Caco-2 (cell line): Measurements from ENCODE around the gene CFAP92. TPM values are rescaled to one million over a fixed set of nuclear protein-coding genes. Genes with fewer than 3 reads are reported as not detected.

Source experiments
- BruUV-seq: library from RNA; stranded (reverse); fragments of 400-500 nt; replicated peaks from 2 replicates; lab custom pipeline; 2021; lab: Mats Ljungman, UMichigan
- CTCF ChIA-PET: fragments of 300-600 bp; sonication (Branson Sonifier 250); formaldehyde crosslinking; loops from one replicate; lab custom pipeline; 2022; ENCODE audit warnings: antibody characterized with exemption; lab: Charles Lee
- POLR2A ChIA-PET: fragments of 300-600 bp; sonication (Branson Sonifier 250); formaldehyde crosslinking; loops from one replicate; lab custom pipeline; 2022; ENCODE audit warnings: antibody characterized with exemption; lab: Charles Lee
- DNase-seq, 2 experiments: peaks; one replicate each; pipeline versions ENCODE4 v3.0.0 to v3.0.0-alpha.2; 2020 to 2022
- H3K27me3 ChIP-seq: replicated peaks from 2 replicates; pipeline ENCODE4 v1.6.0; 2011; ENCODE audit warnings: low read length; ENCODE audit not compliant: control insufficient read depth, insufficient read depth
- H3K36me3 ChIP-seq: 2 replicates; pipeline ENCODE4 v1.5.1; 2011; ENCODE audit warnings: low read length; ENCODE audit not compliant: control insufficient read depth, insufficient read depth
- H3K4me1 ChIP-seq: fragments of 250-450 bp; sonication (Bioruptor Pico); 2 replicates; pipeline ENCODE4 v1.5.1; 2020; ENCODE audit warnings: mild to moderate bottlenecking
- H3K4me3 ChIP-seq: 2 replicates; pipeline ENCODE4 v1.5.1; 2011; ENCODE audit warnings: low read depth, mild to moderate bottlenecking, control low read depth, low read length
- H3K9me3 ChIP-seq: fragments of 250-450 bp; sonication (Bioruptor Pico); 2 replicates; pipeline ENCODE4 v1.5.1; 2020; ENCODE audit warnings: mild to moderate bottlenecking, moderate library complexity
- H3K27ac Mint-ChIP-seq: one replicate; pipeline ENCODE4 v1.8.0; 2022; ENCODE audit warnings: mixed read lengths; ENCODE audit not compliant: unreplicated experiment
- H3K27me3 Mint-ChIP-seq: one replicate; pipeline ENCODE4 v1.8.0; 2022; ENCODE audit warnings: mixed read lengths; ENCODE audit not compliant: insufficient read depth, unreplicated experiment
- H3K36me3 Mint-ChIP-seq: one replicate; pipeline ENCODE4 v1.8.0; 2022; ENCODE audit warnings: mild to moderate bottlenecking, mixed read lengths; ENCODE audit not compliant: insufficient read depth, unreplicated experiment
- H3K4me1 Mint-ChIP-seq: one replicate; pipeline ENCODE4 v1.8.0; 2022; ENCODE audit warnings: low read depth, mixed read lengths; ENCODE audit not compliant: unreplicated experiment
- H3K4me3 Mint-ChIP-seq: one replicate; pipeline ENCODE4 v1.8.0; 2022; ENCODE audit warnings: mild to moderate bottlenecking, moderate library complexity, mixed read lengths; ENCODE audit not compliant: unreplicated experiment
- H3K9me3 Mint-ChIP-seq: one replicate; pipeline ENCODE4 v1.8.0; 2022; ENCODE audit warnings: mixed read lengths; ENCODE audit not compliant: unreplicated experiment
- intact Hi-C: fragments of 100-400 bp; cut with micrococcal nuclease; formaldehyde crosslinking; loops from one replicate; pipeline ENCODE4 v1.10.0; 2022; ENCODE audit not compliant: unreplicated experiment
- total RNA-seq: library from RNA; stranded (reverse); gene quantifications from 2 replicates; pipeline ENCODE4 v1.2.3, GENCODE V29; 2022
- TF ChIP-seq, protein P1 (sequence below), 2 experiments: fragments of 200-600 bp in 1 of 2; IDR thresholded peaks; 1 replicate in 1 of 2; 2 replicates in 1 of 2; pipeline versions ENCODE4 v1.5.1 to v1.8.0; 2011 to 2022; ENCODE audit warnings: antibody characterized with exemption in 1 of 2, control low read depth in 1 of 2, inconsistent platforms in 1 of 2, low read depth in 1 of 2, low read length in 1 of 2, mild to moderate bottlenecking in 1 of 2, moderate library complexity in 1 of 2; ENCODE audit not compliant: insufficient read depth in 1 of 2, severe bottlenecking in 1 of 2, unreplicated experiment in 1 of 2

CFAP92 gene
- total RNA-seq, 1 experiment from 2014 or later = 5.9 TPM

GRCh38 chr3:129028866-129029265 is 35.0 kb upstream of the CFAP92 start:
- DNase-seq = no peak
- Histone ChIP-seq H3K4me1 (peaks cover 6% of the 10 kb centered on the region; the same call in 1 of the 2 replicates), H3K27me3 (no peaks in the 10 kb centered on the region), H3K4me3 (no peak overlapping the region), H3K9me3 (no peaks in the 10 kb centered on the region), H3K36me3 (no peaks in the 10 kb centered on the region)
- POLR2A ChIA-PET = no interaction called here
- BruUV-seq = no TSS peak
- Mint-ChIP-seq H3K27ac (no peak overlapping the region), H3K9me3 (no peaks in the 10 kb centered on the region), H3K4me1 (peaks cover 7% of the 10 kb centered on the region), H3K36me3 (no peaks in the 10 kb centered on the region), H3K27me3 (peaks cover 1% of the 10 kb centered on the region), H3K4me3 (peak overlapping the region; percentile 40)
- TF ChIP-seq, protein P1, sequence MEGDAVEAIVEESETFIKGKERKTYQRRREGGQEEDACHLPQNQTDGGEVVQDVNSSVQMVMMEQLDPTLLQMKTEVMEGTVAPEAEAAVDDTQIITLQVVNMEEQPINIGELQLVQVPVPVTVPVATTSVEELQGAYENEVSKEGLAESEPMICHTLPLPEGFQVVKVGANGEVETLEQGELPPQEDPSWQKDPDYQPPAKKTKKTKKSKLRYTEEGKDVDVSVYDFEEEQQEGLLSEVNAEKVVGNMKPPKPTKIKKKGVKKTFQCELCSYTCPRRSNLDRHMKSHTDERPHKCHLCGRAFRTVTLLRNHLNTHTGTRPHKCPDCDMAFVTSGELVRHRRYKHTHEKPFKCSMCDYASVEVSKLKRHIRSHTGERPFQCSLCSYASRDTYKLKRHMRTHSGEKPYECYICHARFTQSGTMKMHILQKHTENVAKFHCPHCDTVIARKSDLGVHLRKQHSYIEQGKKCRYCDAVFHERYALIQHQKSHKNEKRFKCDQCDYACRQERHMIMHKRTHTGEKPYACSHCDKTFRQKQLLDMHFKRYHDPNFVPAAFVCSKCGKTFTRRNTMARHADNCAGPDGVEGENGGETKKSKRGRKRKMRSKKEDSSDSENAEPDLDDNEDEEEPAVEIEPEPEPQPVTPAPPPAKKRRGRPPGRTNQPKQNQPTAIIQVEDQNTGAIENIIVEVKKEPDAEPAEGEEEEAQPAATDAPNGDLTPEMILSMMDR (IDR thresholded peaks at IDR 0.05; ENCODE audit: insufficient read depth in 1 of 2, low read depth in 1 of 2, low read length in 1 of 2, severe bottlenecking in 1 of 2, unreplicated experiment in 1 of 2) = no peak
- CTCF ChIA-PET = interaction anchor here (1.0 kb wide), 1 partner anchor 25 kb away, joined by 3 read pairs; no protein-coding TSS in a partner anchor
- intact Hi-C loops = no loop called here

DNA sequence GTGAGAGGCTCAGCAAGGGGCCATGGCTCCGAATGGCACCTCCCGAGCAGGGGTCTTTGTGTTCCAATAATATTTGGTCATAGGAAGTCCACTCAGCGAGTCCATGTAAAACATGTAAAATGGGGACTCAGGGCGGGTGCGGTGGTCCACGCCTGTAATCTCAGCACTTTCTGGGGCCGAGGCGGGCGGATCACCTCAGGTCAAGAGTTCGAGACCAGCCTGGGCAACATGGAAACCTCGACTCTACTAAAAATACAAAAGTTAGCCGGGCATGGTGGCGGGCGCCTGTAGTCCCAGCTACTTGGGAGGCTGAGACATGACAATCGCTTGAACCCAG is 33.6 kb upstream of the CFAP92 start:
- Mint-ChIP-seq H3K4me3 (peak overlapping the region; percentile 77), H3K27me3 (peaks cover 3% of the 10 kb centered on the region), H3K36me3 (no peaks in the 10 kb centered on the region), H3K9me3 (no peaks in the 10 kb centered on the region), H3K27ac (no peak overlapping the region), H3K4me1 (peaks cover 7% of the 10 kb centered on the region)
- intact Hi-C loops = loop anchor here (1.0 to 2.0 kb wide), 3 partner anchors 17 to 218 kb away; no protein-coding TSS in a partner anchor
- no TSS peak for BruUV-seq
- TF ChIP-seq, protein P1 (IDR thresholded peaks at IDR 0.05; ENCODE audit: insufficient read depth in 1 of 2, low read depth in 1 of 2, low read length in 1 of 2, severe bottlenecking in 1 of 2, unreplicated experiment in 1 of 2) = no peak
- H3K4me3 ChIP-seq = peak overlapping the region; percentile 43
- POLR2A ChIA-PET = interaction anchor here (0.6 kb wide), 1 partner anchor 84 kb away, joined by 13 read pairs; no protein-coding TSS in a partner anchor
- CTCF ChIA-PET = interaction anchor here (0.8 to 3.1 kb wide), 9 partner anchors 9 to 410 kb away, joined by 3 to 17 read pairs (median 4); partner anchors contain the start of gene RAB43
- no peaks in the 10 kb centered on the region for H3K36me3 ChIP-seq
- DNase-seq = no peak
- H3K4me1 ChIP-seq = peaks cover 6% of the 10 kb centered on the region; the same call in 1 of the 2 replicates
- H3K27me3 ChIP-seq = no peaks in the 10 kb centered on the region
- no peaks in the 10 kb centered on the region for H3K9me3 ChIP-seq

DNA sequence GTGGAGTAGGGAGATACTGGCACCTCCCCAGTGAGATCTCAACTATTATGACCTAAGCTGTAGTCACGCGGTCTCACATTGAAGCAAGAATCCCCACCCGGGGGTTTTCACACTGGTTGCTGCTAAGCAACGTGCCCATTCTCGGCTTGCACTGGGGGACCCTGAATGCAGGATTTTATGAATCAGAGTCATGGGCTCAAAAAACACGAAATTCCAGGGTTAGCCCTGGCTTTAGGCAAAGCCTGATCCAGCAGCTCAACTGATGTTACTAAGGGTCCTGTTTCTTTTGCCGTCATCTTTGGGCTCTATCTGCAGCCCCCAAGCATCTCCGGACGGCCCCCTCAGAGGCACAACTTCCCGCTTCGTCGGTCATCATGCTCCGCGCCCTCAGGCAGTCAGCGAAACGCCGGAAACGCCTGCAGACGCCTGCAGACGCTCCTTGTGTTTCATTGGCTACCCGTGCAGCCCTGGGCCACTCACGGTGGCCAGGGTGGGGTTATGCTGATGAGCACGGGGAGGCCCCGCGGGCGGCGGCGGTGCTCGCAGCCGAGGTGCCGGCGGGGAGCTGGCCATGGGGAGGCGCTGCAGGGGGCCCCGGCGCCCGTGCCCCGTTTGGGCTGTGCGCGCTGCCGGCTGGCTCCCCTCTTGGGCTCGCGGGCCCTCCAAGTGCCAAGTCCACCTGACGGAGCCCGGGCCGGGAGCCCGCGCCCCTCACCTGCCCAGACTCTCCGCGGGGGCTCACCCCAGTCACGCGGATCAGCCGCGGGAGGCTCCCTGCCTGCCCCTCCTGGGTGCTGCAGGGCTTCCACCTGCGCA is 33.1 kb upstream of the CFAP92 start:
- Histone ChIP-seq H3K27me3 (no peaks in the 10 kb centered on the region), H3K36me3 (no peaks in the 10 kb centered on the region), H3K4me1 (peaks cover 6% of the 10 kb centered on the region; the same call in 1 of the 2 replicates), H3K4me3 (peak overlapping the region; percentile 44), H3K9me3 (no peaks in the 10 kb centered on the region)
- H3K4me3 Mint-ChIP-seq = peak overlapping the region; percentile 77
- DNase-seq = peak; percentile 93 to 95
- peaks cover 3% of the 10 kb centered on the region for H3K27me3 Mint-ChIP-seq
- no peaks in the 10 kb centered on the region for H3K36me3 Mint-ChIP-seq
- BruUV-seq = TSS peak; percentile 70
- intact Hi-C loops = loop anchor here (1.0 to 2.0 kb wide), 3 partner anchors 16 to 218 kb away; no protein-coding TSS in a partner anchor
- POLR2A ChIA-PET = interaction anchor here (0.6 kb wide), 1 partner anchor 83 kb away, joined by 13 read pairs; no protein-coding TSS in a partner anchor
- CTCF ChIA-PET = interaction anchor here (0.6 to 3.1 kb wide), 13 partner anchors 9 to 409 kb away, joined by 3 to 17 read pairs (median 4); partner anchors contain the start of genes COPG1 and RAB43
- no peaks in the 10 kb centered on the region for H3K9me3 Mint-ChIP-seq
- H3K4me1 Mint-ChIP-seq = peaks cover 7% of the 10 kb centered on the region
- peak overlapping the region; percentile 73 for H3K27ac Mint-ChIP-seq
- TF ChIP-seq, protein P1 (IDR thresholded peaks at IDR 0.05; ENCODE audit: insufficient read depth in 1 of 2, low read depth in 1 of 2, low read length in 1 of 2, severe bottlenecking in 1 of 2, unreplicated experiment in 1 of 2) = peak; percentile 48 to 67
